Activated T-helper 1 cell treated with anti-CD3 and anti-CD28 coated beads, Interleukin-12 subunit alpha, Interleukin-12 subunit beta, Interleukin-2, Interleukin-4 antibody, amounts not matched to agents 30 ng/mL and 10 ng/mL and 1 ng/mL, durations not matched to agents 14 hours and 24 hours and 36 hours (primary cell): ENCODE data around the gene CDKN2B-AS1. TPM values are rescaled to one million over a fixed set of nuclear protein-coding genes. Genes with fewer than 3 reads are reported as not detected.

Experiments used
- DNase-seq: peaks from one replicate; pipeline ENCODE4 v3.0.0; 2021; ENCODE audit warnings: low spot score
- H3K27ac Mint-ChIP-seq: one replicate; pipeline ENCODE4 v1.8.0; 2021; ENCODE audit warnings: mild to moderate bottlenecking, mixed read lengths
- H3K27me3 Mint-ChIP-seq: one replicate; pipeline ENCODE4 v1.8.0; 2022; ENCODE audit warnings: mild to moderate bottlenecking, moderate library complexity, mixed read lengths; ENCODE audit not compliant: insufficient read depth
- H3K36me3 Mint-ChIP-seq: one replicate; pipeline ENCODE4 v1.8.0; 2021; ENCODE audit warnings: low read depth, mixed read lengths
- H3K4me1 Mint-ChIP-seq: one replicate; pipeline ENCODE4 v1.8.0; 2021; ENCODE audit warnings: low read depth, mixed read lengths
- H3K4me3 Mint-ChIP-seq: one replicate; pipeline ENCODE4 v1.8.0; 2021; ENCODE audit warnings: mild to moderate bottlenecking, moderate library complexity, mixed read lengths
- H3K9me3 Mint-ChIP-seq: one replicate; pipeline ENCODE4 v1.8.0; 2021; ENCODE audit warnings: mixed read lengths
- intact Hi-C: fragments of 100-400 bp; cut with micrococcal nuclease; formaldehyde crosslinking; loops from one replicate; pipeline ENCODE4 v1.15.1; 2024
- total RNA-seq: library from RNA; stranded (reverse); gene quantifications from 2 replicates; pipeline ENCODE4 v1.2.3, GENCODE V29; 2022

Gene CDKN2B-AS1
- total RNA-seq, 1 donor from 2014 or later: 1.4 TPM

GRCh38 chr9:22112870-22113821, 118.6 kb downstream of the CDKN2B-AS1 start:
- Mint-ChIP-seq H3K4me1 (peaks cover 15% of the 10 kb centered on the region), H3K27ac (no peak overlapping the region), H3K27me3 (peaks cover 66% of the 10 kb centered on the region), H3K9me3 (no peaks in the 10 kb centered on the region), H3K36me3 (peaks cover 8% of the 10 kb centered on the region), H3K4me3 (no peak overlapping the region)
- DNase-seq: no peak
- intact Hi-C loops: loop anchor here (10.0 kb wide), 1 partner anchor 648 kb away; no protein-coding TSS in a partner anchor

- Mint-ChIP-seq H3K4me3 (no peak overlapping the region), H3K27me3 (peaks cover 51% of the 10 kb centered on the region), H3K27ac (no peak overlapping the region), H3K4me1 (peaks cover 18% of the 10 kb centered on the region), H3K9me3 (no peaks in the 10 kb centered on the region), H3K36me3 (peaks cover 7% of the 10 kb centered on the region)
- no peak for DNase-seq
- intact Hi-C loops: loop anchor here (5.0 to 10.0 kb wide), 3 partner anchors 62 to 650 kb away; no protein-coding TSS in a partner anchor
Observed at GRCh38 chr9:22114956-22115355, 120.4 kb downstream of the CDKN2B-AS1 start.

- intact Hi-C loops: loop anchor here (5.0 to 10.0 kb wide), 3 partner anchors 61 to 652 kb away; no protein-coding TSS in a partner anchor
- Mint-ChIP-seq H3K9me3 (no peaks in the 10 kb centered on the region), H3K27me3 (peaks cover 48% of the 10 kb centered on the region), H3K36me3 (peaks cover 7% of the 10 kb centered on the region), H3K4me1 (peaks cover 23% of the 10 kb centered on the region), H3K4me3 (no peak overlapping the region), H3K27ac (no peak overlapping the region)
- DNase-seq: no peak
Observed at GRCh38 chr9:22116758-22117157, 122.2 kb downstream of the CDKN2B-AS1 start.

- Mint-ChIP-seq H3K27ac (no peak overlapping the region), H3K27me3 (peaks cover 53% of the 10 kb centered on the region), H3K4me1 (peaks cover 23% of the 10 kb centered on the region), H3K4me3 (no peak overlapping the region), H3K36me3 (peaks cover 7% of the 10 kb centered on the region), H3K9me3 (no peaks in the 10 kb centered on the region)
- intact Hi-C loops: loop anchor here (2.0 to 10.0 kb wide), 6 partner anchors 60 to 653 kb away; no protein-coding TSS in a partner anchor
- DNase-seq: no peak
Observed at GRCh38 chr9:22117511-22118384, 123.2 kb downstream of the CDKN2B-AS1 start.

GRCh38 chr9:22118810-22119521, 124.4 kb downstream of the CDKN2B-AS1 start:
- Mint-ChIP-seq H3K27me3 (peaks cover 53% of the 10 kb centered on the region), H3K4me3 (no peak overlapping the region), H3K36me3 (peaks cover 7% of the 10 kb centered on the region), H3K27ac (no peak overlapping the region), H3K4me1 (peaks cover 23% of the 10 kb centered on the region), H3K9me3 (no peaks in the 10 kb centered on the region)
- intact Hi-C loops: loop anchor here (1.0 to 10.0 kb wide), 10 partner anchors 39 to 654 kb away; no protein-coding TSS in a partner anchor
- no peak for DNase-seq

GRCh38 chr9:22119522-22120158, 125.0 kb downstream of the CDKN2B-AS1 start:
- Mint-ChIP-seq H3K36me3 (peaks cover 5% of the 10 kb centered on the region), H3K27me3 (peaks cover 53% of the 10 kb centered on the region), H3K4me1 (peaks cover 23% of the 10 kb centered on the region), H3K9me3 (no peaks in the 10 kb centered on the region), H3K27ac (no peak overlapping the region), H3K4me3 (no peak overlapping the region)
- no peak for DNase-seq
- intact Hi-C loops: loop anchor here (1.0 to 10.0 kb wide), 12 partner anchors 15 to 655 kb away; no protein-coding TSS in a partner anchor

- Mint-ChIP-seq H3K36me3 (peaks cover 4% of the 10 kb centered on the region), H3K4me1 (peaks cover 23% of the 10 kb centered on the region), H3K27ac (no peak overlapping the region), H3K27me3 (peaks cover 54% of the 10 kb centered on the region), H3K4me3 (no peak overlapping the region), H3K9me3 (no peaks in the 10 kb centered on the region)
- intact Hi-C loops: loop anchor here (2.0 to 10.0 kb wide), 2 partner anchors 15 to 335 kb away; no protein-coding TSS in a partner anchor
- DNase-seq: no peak
Observed at GRCh38 chr9:22120159-22120549, 125.6 kb downstream of the CDKN2B-AS1 start.

GRCh38 chr9:22120595-22120994, 126.0 kb downstream of the CDKN2B-AS1 start:
- H3K4me1 Mint-ChIP-seq: peaks cover 23% of the 10 kb centered on the region
- DNase-seq: no peak
- no peaks in the 10 kb centered on the region for H3K9me3 Mint-ChIP-seq
- no peak overlapping the region for H3K4me3 Mint-ChIP-seq
- peaks cover 4% of the 10 kb centered on the region for H3K36me3 Mint-ChIP-seq
- intact Hi-C loops: loop anchor here (2.0 to 10.0 kb wide), 2 partner anchors 16 to 334 kb away; no protein-coding TSS in a partner anchor
- H3K27me3 Mint-ChIP-seq: peaks cover 50% of the 10 kb centered on the region
- no peak overlapping the region for H3K27ac Mint-ChIP-seq

- peaks cover 55% of the 10 kb centered on the region for H3K27me3 Mint-ChIP-seq
- intact Hi-C loops: loop anchor here (2.0 to 10.0 kb wide), 2 partner anchors 18 to 330 kb away; no protein-coding TSS in a partner anchor
- peaks cover 6% of the 10 kb centered on the region for H3K4me1 Mint-ChIP-seq
- H3K9me3 Mint-ChIP-seq: no peaks in the 10 kb centered on the region
- no peak for DNase-seq
- no peak overlapping the region for H3K27ac Mint-ChIP-seq
- H3K4me3 Mint-ChIP-seq: no peak overlapping the region
- H3K36me3 Mint-ChIP-seq: no peaks in the 10 kb centered on the region
Observed at GRCh38 chr9:22124263-22125011, 129.8 kb downstream of the CDKN2B-AS1 start.

GRCh38 chr9:22129133-22129532, 134.5 kb downstream of the CDKN2B-AS1 start:
- Mint-ChIP-seq H3K9me3 (no peaks in the 10 kb centered on the region), H3K4me1 (no peaks in the 10 kb centered on the region), H3K27ac (no peak overlapping the region), H3K36me3 (no peaks in the 10 kb centered on the region), H3K4me3 (no peak overlapping the region), H3K27me3 (peaks cover 46% of the 10 kb centered on the region)
- intact Hi-C loops: loop anchor here (10.0 kb wide), 1 partner anchor 326 kb away; no protein-coding TSS in a partner anchor
- DNase-seq: no peak

- intact Hi-C loops: loop anchor here (10.0 kb wide), 1 partner anchor 325 kb away; no protein-coding TSS in a partner anchor
- no peak for DNase-seq
- Mint-ChIP-seq H3K4me1 (no peaks in the 10 kb centered on the region), H3K27me3 (peaks cover 46% of the 10 kb centered on the region), H3K36me3 (no peaks in the 10 kb centered on the region), H3K4me3 (no peak overlapping the region), H3K27ac (no peak overlapping the region), H3K9me3 (no peaks in the 10 kb centered on the region)
Observed at GRCh38 chr9:22129633-22130032, 135.0 kb downstream of the CDKN2B-AS1 start.
